ENCODE results near the gene EFNA4. TPM values are rescaled to one million over a fixed set of nuclear protein-coding genes. Genes with fewer than 3 reads are reported as not detected.

Gene EFNA4
- total and polyA plus RNA-seq, 2 of the 4 experiments (the other 2 are of a cell fraction): 3.8 to 11.8 TPM

GRCh38 chr1:155104605-155105534 lies 41.3 kb downstream of the EFNA4 start:
- Histone ChIP-seq H3K4me2 (ENCODE audit: low read depth, low read length) (no peak overlapping the region), H3K27me3 (ENCODE audit: control insufficient read depth, insufficient read depth, low read length) (peaks cover 41% of the 10 kb centered on the region), H3K79me1 (ENCODE audit: low read depth in 1 of 2, low read length in 2 of 2) (no peaks in the 10 kb centered on the region), H3K4ac (ENCODE audit: low read depth, low read length) (no peak overlapping the region), H4K8ac (ENCODE audit: low read depth in 2 of 2, low read length in 2 of 2) (no peak overlapping the region), H2BK20ac (ENCODE audit: low read depth, low read length) (no peak overlapping the region), H2AK5ac (ENCODE audit: low read depth, low read length) (no peak overlapping the region), H3K36me3 (ENCODE audit: control insufficient read depth, insufficient read depth, low read length) (no peaks in the 10 kb centered on the region), H2BK120ac (ENCODE audit: low read depth, low read length) (no peak overlapping the region), H3K4me1 (ENCODE audit: control insufficient read depth, insufficient read depth, low read length) (no peaks in the 10 kb centered on the region), H3K14ac (replicated peaks; ENCODE audit: low read depth, low read length) (no peak overlapping the region), H4K20me1 (ENCODE audit: insufficient read depth, low read length) (no peaks in the 10 kb centered on the region), H3K9ac (ENCODE audit: low read depth, low read length) (no peak overlapping the region), H2AK9ac (replicated peaks; ENCODE audit: low read depth, low read length, poor library complexity) (no peak overlapping the region), H3K9me3 (ENCODE audit: control insufficient read depth, insufficient read depth, low read length) (no peaks in the 10 kb centered on the region), H3K9me1 (ENCODE audit: insufficient read depth, low read length) (no peaks in the 10 kb centered on the region), H2AFZ (replicated peaks; ENCODE audit: low read length, poor library complexity) (no peak overlapping the region), H3K4me3 (ENCODE audit: insufficient read depth, low read depth, low read length) (no peak overlapping the region), H3K56ac (ENCODE audit: extremely low read depth, insufficient read depth, low read length) (no peak overlapping the region), H3K27ac (ENCODE audit: insufficient read depth, low read length) (no peak overlapping the region), H4K5ac (ENCODE audit: low read depth, low read length) (no peak overlapping the region), H4K91ac (ENCODE audit: insufficient read depth, low read depth, low read length) (no peak overlapping the region), H2BK15ac (ENCODE audit: low read depth, low read length) (no peak overlapping the region), H3K18ac (ENCODE audit: low read depth, low read length) (no peak overlapping the region), H3K23ac (ENCODE audit: low read depth, low read length) (no peak overlapping the region), H2BK5ac (ENCODE audit: low read depth, low read length, poor library complexity, severe bottlenecking) (no peak overlapping the region)
- CTCF ChIA-PET: interaction anchor here (1.3 kb wide), 1 partner anchor 13 kb away, joined by 4 read pairs; no protein-coding TSS in a partner anchor
- no peak for DNase-seq
- dilution Hi-C loops (cut with HindIII; ENCODE audit: low sequenced_read_pairs, unreplicated experiment) (no loop called here), intact Hi-C loops (cut with micrococcal nuclease) (no loop called here), in situ Hi-C loops (cut with MboI; ENCODE audit: low sequenced_read_pairs) (no loop called here)
- no peak for TF ChIP-seq CHD1 (IDR thresholded peaks at IDR 0.05; ENCODE audit: low read depth, low read length)
- no peak for TF ChIP-seq RAD21 (IDR thresholded peaks at IDR 0.05; ENCODE audit: low read length)
- no peak for TF ChIP-seq RCOR1 (IDR thresholded peaks at IDR 0.05; ENCODE audit: insufficient replicate concordance, low read length)
- no peak for TF ChIP-seq SMC3 (IDR thresholded peaks at IDR 0.05; ENCODE audit: low read depth, low read length)
- no peak for TF ChIP-seq MAFK (IDR thresholded peaks at IDR 0.05; ENCODE audit: low read depth, low read length)
- TF ChIP-seq BHLHE40 (IDR thresholded peaks at IDR 0.05; ENCODE audit: low read depth, low read length): no peak
- no peak for TF ChIP-seq RFX5 (IDR thresholded peaks at IDR 0.05; ENCODE audit: low read depth, low read length)
- TF ChIP-seq CTCF (conservative IDR thresholded peaks at IDR 0.05; ENCODE audit: low read depth, low read length): no peak
- TF ChIP-seq POLR2A (IDR thresholded peaks at IDR 0.05; ENCODE audit: low read depth, low read length): no peak
- TF ChIP-seq, protein P1, sequence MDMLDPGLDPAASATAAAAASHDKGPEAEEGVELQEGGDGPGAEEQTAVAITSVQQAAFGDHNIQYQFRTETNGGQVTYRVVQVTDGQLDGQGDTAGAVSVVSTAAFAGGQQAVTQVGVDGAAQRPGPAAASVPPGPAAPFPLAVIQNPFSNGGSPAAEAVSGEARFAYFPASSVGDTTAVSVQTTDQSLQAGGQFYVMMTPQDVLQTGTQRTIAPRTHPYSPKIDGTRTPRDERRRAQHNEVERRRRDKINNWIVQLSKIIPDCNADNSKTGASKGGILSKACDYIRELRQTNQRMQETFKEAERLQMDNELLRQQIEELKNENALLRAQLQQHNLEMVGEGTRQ (IDR thresholded peaks at IDR 0.05; ENCODE audit: low read depth, low read length): no peak
- no peak for TF ChIP-seq CEBPB (IDR thresholded peaks at IDR 0.05; ENCODE audit: low read depth, low read length)
- TF ChIP-seq MXI1 (IDR thresholded peaks at IDR 0.05; ENCODE audit: borderline replicate concordance, low read depth, low read length): no peak
- no peak for TF ChIP-seq FOS (IDR thresholded peaks at IDR 0.05; ENCODE audit: low read depth, low read length)
- no peak for TF ChIP-seq ELK1 (IDR thresholded peaks at IDR 0.05; ENCODE audit: borderline replicate concordance, low read depth, low read length)
- no peak for TF ChIP-seq MAZ (IDR thresholded peaks at IDR 0.05; ENCODE audit: borderline replicate concordance, low read depth, low read length)
- ATAC-seq (ENCODE audit: low read depth): no peak
- POLR2A ChIA-PET (ENCODE audit: unreplicated experiment): no interaction called here
- WGBS, 2 experiments (ENCODE audit: extremely low coverage in 2 of 2, insufficient read length in 1 of 2): 86% methylated on average over 3 of the region's 7 CpGs; no CpG with 5 or more reads in 1 of the 2 experiments
- BruUV-seq (replicated peaks): no TSS peak
